Activated CD4-positive, alpha-beta memory T cell treated with anti-CD3 and anti-CD28 coated beads for 36 hours (primary cell): ENCODE data around the gene CFAP299. TPM values are rescaled to one million over a fixed set of nuclear protein-coding genes. Genes with fewer than 3 reads are reported as not detected.
A peak's percentile ranks its signal among the peaks of the same experiment; 100 is the strongest.
"Not testable (repeated sequence)": the region's sequence is repeated elsewhere in the genome, so short reads cannot be mapped to it uniquely, and the experiment has no call there.

Experiments used
- CTCF ChIA-PET: fragments of 350-600 bp; sonication (Branson Sonifier 250); formaldehyde crosslinking; loops from one replicate; lab custom pipeline; 2021; ENCODE audit warnings: antibody characterized with exemption, inconsistent platforms; lab: Charles Lee
- POLR2A ChIA-PET: fragments of 350-600 bp; sonication (Branson Sonifier 250); formaldehyde crosslinking; loops from one replicate; lab custom pipeline; 2021; ENCODE audit warnings: antibody characterized with exemption; lab: Charles Lee
- DNase-seq: peaks from one replicate; pipeline ENCODE4 v3.0.0-alpha.2; 2020
- H3K27ac Mint-ChIP-seq: one replicate; pipeline ENCODE4 v1.8.0; 2021; ENCODE audit warnings: mixed read lengths
- H3K27me3 Mint-ChIP-seq: one replicate; pipeline ENCODE4 v1.8.0; 2021; ENCODE audit warnings: mixed read lengths
- H3K36me3 Mint-ChIP-seq: one replicate; pipeline ENCODE4 v1.8.0; 2021; ENCODE audit warnings: mixed read lengths
- H3K4me1 Mint-ChIP-seq: one replicate; pipeline ENCODE4 v1.8.0; 2021; ENCODE audit warnings: low read depth, mixed read lengths
- H3K4me3 Mint-ChIP-seq: one replicate; pipeline ENCODE4 v1.8.0; 2021; ENCODE audit warnings: mild to moderate bottlenecking, mixed read lengths
- H3K9me3 Mint-ChIP-seq: one replicate; pipeline ENCODE4 v1.8.0; 2021; ENCODE audit warnings: mixed read lengths
- intact Hi-C: fragments of 100-400 bp; cut with micrococcal nuclease; formaldehyde crosslinking; loops from one replicate; pipeline ENCODE4 v1.15.1; 2023
- total RNA-seq, 2 experiments: library from RNA; stranded (reverse); gene quantifications; one replicate each; pipeline ENCODE4 v1.2.3, GENCODE V29; 2021

CFAP299 gene
- total RNA-seq, 2 experiments from 2014 or later = not detected

GRCh38 chr4:80793660-80794059 is 458.1 kb downstream of the CFAP299 start:
- POLR2A ChIA-PET, DNase-seq, H3K27ac Mint-ChIP-seq, CTCF ChIA-PET, H3K4me3 Mint-ChIP-seq, H3K4me1 Mint-ChIP-seq, H3K27me3 Mint-ChIP-seq, intact Hi-C loops, H3K36me3 Mint-ChIP-seq: not testable (repeated sequence)
- peaks cover 21% of the 10 kb centered on the region for H3K9me3 Mint-ChIP-seq

DNA sequence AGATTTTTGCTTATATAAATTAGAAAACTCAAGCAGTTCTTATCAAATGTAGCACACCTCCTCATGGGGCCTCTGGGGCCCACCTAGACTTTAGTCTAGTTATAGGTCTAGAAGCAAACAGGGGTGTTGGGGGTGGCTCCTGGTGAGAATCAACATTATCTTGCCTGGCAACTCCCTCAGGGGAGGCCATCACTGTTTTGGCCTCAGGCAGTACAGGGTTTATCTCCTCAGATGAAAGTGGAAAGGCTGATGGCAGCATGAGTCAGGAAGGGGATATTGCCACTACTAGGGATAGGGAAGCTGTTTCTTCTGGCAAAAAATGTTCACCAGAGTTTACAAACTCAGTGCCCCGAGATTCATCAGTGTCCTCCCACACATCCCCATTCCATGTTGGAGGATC is 462.6 kb downstream of the CFAP299 start:
- no peak overlapping the region for H3K4me3 Mint-ChIP-seq
- peaks cover 22% of the 10 kb centered on the region for H3K9me3 Mint-ChIP-seq
- peaks cover 6% of the 10 kb centered on the region for H3K4me1 Mint-ChIP-seq
- H3K27ac Mint-ChIP-seq = no peak overlapping the region
- no peaks in the 10 kb centered on the region for H3K27me3 Mint-ChIP-seq
- DNase-seq = peak; percentile 13
- CTCF ChIA-PET = interaction anchor here (1.7 kb wide), 1 partner anchor 432 kb away, joined by 3 read pairs; no protein-coding TSS in a partner anchor
- POLR2A ChIA-PET = interaction anchor here (1.0 kb wide), 1 partner anchor 9 kb away, joined by 3 read pairs; no protein-coding TSS in a partner anchor
- intact Hi-C loops = no loop called here
- H3K36me3 Mint-ChIP-seq = no peaks in the 10 kb centered on the region

DNA sequence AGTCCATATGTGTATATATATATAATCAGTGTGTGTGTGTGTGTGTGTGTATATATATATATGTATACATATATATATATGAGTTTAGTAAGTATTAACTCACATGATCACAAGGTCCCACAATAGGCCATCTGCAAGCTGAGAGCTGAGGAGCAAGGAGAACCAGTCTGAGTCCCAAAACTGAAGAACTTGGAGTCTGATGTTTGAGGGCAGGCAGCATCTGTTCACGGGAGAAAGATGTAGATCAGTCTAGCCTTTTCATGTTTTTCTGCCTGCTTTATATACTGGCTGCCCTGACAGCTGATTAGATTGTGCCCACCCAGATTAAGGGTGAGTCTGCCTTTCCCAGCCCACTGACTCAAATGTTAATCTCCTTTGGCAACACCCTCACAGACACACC is 465.2 kb downstream of the CFAP299 start:
- H3K4me1 Mint-ChIP-seq, intact Hi-C loops, H3K27ac Mint-ChIP-seq, CTCF ChIA-PET, DNase-seq, H3K27me3 Mint-ChIP-seq, POLR2A ChIA-PET, H3K4me3 Mint-ChIP-seq, H3K36me3 Mint-ChIP-seq: not testable (repeated sequence)
- H3K9me3 Mint-ChIP-seq = peaks cover 20% of the 10 kb centered on the region

DNA sequence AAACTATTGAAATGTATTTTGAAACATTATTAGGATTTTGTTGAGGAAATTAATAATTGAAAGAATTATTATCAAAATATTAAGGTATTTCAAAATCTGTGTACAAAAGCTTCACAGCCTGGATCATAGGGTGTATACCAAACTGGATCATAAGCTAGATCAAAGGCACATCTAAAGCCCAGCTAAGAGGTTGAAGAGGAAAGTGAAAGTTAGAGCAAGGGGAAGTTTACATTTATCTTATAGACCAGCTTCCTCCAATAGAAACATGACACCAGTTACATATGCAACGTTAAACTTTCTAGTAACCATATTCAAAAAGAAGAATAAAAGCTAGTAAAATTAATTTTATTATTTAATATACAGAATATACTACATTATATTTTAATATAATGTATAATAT is 467.8 kb downstream of the CFAP299 start:
- H3K4me3 Mint-ChIP-seq = no peak overlapping the region
- no peak overlapping the region for H3K27ac Mint-ChIP-seq
- intact Hi-C loops = no loop called here
- peaks cover 4% of the 10 kb centered on the region for H3K9me3 Mint-ChIP-seq
- no peaks in the 10 kb centered on the region for H3K36me3 Mint-ChIP-seq
- CTCF ChIA-PET = interaction anchor here (1.3 kb wide), 1 partner anchor 11 kb away, joined by 4 read pairs; no protein-coding TSS in a partner anchor
- peaks cover 6% of the 10 kb centered on the region for H3K4me1 Mint-ChIP-seq
- no peak for DNase-seq
- H3K27me3 Mint-ChIP-seq = no peaks in the 10 kb centered on the region
- POLR2A ChIA-PET = no interaction called here

DNA sequence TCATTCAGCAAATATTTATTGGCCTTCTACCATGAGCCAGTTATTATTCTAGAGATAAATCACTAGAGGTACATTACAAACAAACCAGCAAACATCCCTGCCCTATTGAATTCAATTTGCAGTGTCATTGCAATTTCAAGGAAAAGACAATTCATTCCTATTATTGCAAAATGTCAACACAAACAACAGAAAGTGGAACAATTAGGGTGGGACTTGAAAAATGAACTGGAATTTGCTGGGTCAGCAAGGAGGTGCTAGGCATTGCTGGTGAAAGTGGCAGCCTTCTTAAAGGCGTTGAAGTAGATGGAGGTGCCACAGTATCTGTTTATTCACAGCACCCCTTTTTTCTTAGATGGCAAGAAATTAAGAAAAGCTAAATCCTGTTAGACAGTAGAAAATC is 470.9 kb downstream of the CFAP299 start:
- no peaks in the 10 kb centered on the region for H3K36me3 Mint-ChIP-seq
- ChIA-PET CTCF (no interaction called here), POLR2A (no interaction called here)
- H3K9me3 Mint-ChIP-seq = no peaks in the 10 kb centered on the region
- intact Hi-C loops = no loop called here
- H3K27me3 Mint-ChIP-seq = no peaks in the 10 kb centered on the region
- no peak overlapping the region for H3K27ac Mint-ChIP-seq
- H3K4me3 Mint-ChIP-seq = no peak overlapping the region
- peaks cover 6% of the 10 kb centered on the region for H3K4me1 Mint-ChIP-seq
- no peak for DNase-seq

GRCh38 chr4:80809039-80809729 is 473.7 kb downstream of the CFAP299 start:
- Mint-ChIP-seq H3K27me3 (no peaks in the 10 kb centered on the region), H3K9me3 (no peaks in the 10 kb centered on the region), H3K4me3 (no peak overlapping the region), H3K27ac (no peak overlapping the region), H3K4me1 (no peaks in the 10 kb centered on the region), H3K36me3 (no peaks in the 10 kb centered on the region)
- intact Hi-C loops = no loop called here
- DNase-seq = no peak
- CTCF ChIA-PET = interaction anchor here (0.6 kb wide), 1 partner anchor 47 kb away, joined by 3 read pairs; no protein-coding TSS in a partner anchor
- POLR2A ChIA-PET = no interaction called here

GRCh38 chr4:80811406-80811805 is 475.9 kb downstream of the CFAP299 start:
- H3K27me3 Mint-ChIP-seq = no peaks in the 10 kb centered on the region
- no peak overlapping the region for H3K4me3 Mint-ChIP-seq
- DNase-seq = no peak
- no peaks in the 10 kb centered on the region for H3K9me3 Mint-ChIP-seq
- H3K27ac Mint-ChIP-seq = no peak overlapping the region
- ChIA-PET CTCF (no interaction called here), POLR2A (no interaction called here)
- no peaks in the 10 kb centered on the region for H3K36me3 Mint-ChIP-seq
- H3K4me1 Mint-ChIP-seq = no peaks in the 10 kb centered on the region
- intact Hi-C loops = no loop called here

- Mint-ChIP-seq H3K4me3 (no peak overlapping the region), H3K27me3 (no peaks in the 10 kb centered on the region), H3K9me3 (no peaks in the 10 kb centered on the region), H3K36me3 (no peaks in the 10 kb centered on the region), H3K27ac (no peak overlapping the region), H3K4me1 (no peaks in the 10 kb centered on the region)
- CTCF ChIA-PET = no interaction called here
- intact Hi-C loops = no loop called here
- POLR2A ChIA-PET = interaction anchor here (0.6 kb wide), 1 partner anchor 1497 kb away, joined by 4 read pairs; no protein-coding TSS in a partner anchor
- no peak for DNase-seq
Measured at GRCh38 chr4:80812145-80812544, 476.6 kb downstream of the CFAP299 start.

- H3K4me1 Mint-ChIP-seq = no peaks in the 10 kb centered on the region
- H3K36me3 Mint-ChIP-seq = no peaks in the 10 kb centered on the region
- intact Hi-C loops = no loop called here
- no peak overlapping the region for H3K27ac Mint-ChIP-seq
- no peaks in the 10 kb centered on the region for H3K27me3 Mint-ChIP-seq
- no peak overlapping the region for H3K4me3 Mint-ChIP-seq
- no peaks in the 10 kb centered on the region for H3K9me3 Mint-ChIP-seq
- POLR2A ChIA-PET = no interaction called here
- DNase-seq = no peak
- CTCF ChIA-PET = no interaction called here
Measured at GRCh38 chr4:80814266-80814665, 478.7 kb downstream of the CFAP299 start.

- ChIA-PET CTCF (interaction anchor here (0.7 kb wide), 1 partner anchor 132 kb away, joined by 3 read pairs; no protein-coding TSS in a partner anchor), POLR2A (no interaction called here)
- no peaks in the 10 kb centered on the region for H3K36me3 Mint-ChIP-seq
- no peak overlapping the region for H3K4me3 Mint-ChIP-seq
- H3K27ac Mint-ChIP-seq = no peak overlapping the region
- no peaks in the 10 kb centered on the region for H3K4me1 Mint-ChIP-seq
- no peaks in the 10 kb centered on the region for H3K9me3 Mint-ChIP-seq
- DNase-seq = no peak
- intact Hi-C loops = no loop called here
- no peaks in the 10 kb centered on the region for H3K27me3 Mint-ChIP-seq
Measured at GRCh38 chr4:80831383-80832361, 496.1 kb downstream of the CFAP299 start.

DNA sequence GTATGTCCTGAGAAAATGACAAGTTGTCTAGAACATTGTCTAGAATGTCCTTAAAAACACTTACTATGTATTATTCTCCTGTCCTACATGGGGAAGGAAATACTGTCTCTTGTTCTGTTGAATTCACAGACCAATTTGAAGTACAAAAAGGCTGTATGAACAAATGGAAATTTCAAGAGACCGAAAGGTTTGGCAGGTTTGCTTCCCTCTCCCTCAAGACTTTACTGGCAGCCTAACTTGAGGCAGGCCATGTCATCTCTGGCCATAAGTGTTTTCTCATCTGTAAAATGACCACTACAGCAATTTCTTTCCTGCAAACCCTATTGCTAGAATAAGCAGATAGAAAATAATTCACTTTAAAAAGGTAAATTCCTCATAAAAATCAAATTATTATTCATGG is 503.8 kb downstream of the CFAP299 start:
- DNase-seq = no peak
- ChIA-PET CTCF (no interaction called here), POLR2A (no interaction called here)
- peaks cover 8% of the 10 kb centered on the region for H3K9me3 Mint-ChIP-seq
- peaks cover 19% of the 10 kb centered on the region for H3K4me1 Mint-ChIP-seq
- intact Hi-C loops = no loop called here
- H3K27me3 Mint-ChIP-seq = no peaks in the 10 kb centered on the region
- no peak overlapping the region for H3K27ac Mint-ChIP-seq
- no peak overlapping the region for H3K4me3 Mint-ChIP-seq
- peaks cover 2% of the 10 kb centered on the region for H3K36me3 Mint-ChIP-seq

GRCh38 chr4:80839792-80840191 is 504.3 kb downstream of the CFAP299 start:
- Mint-ChIP-seq H3K27ac (no peak overlapping the region), H3K27me3 (no peaks in the 10 kb centered on the region), H3K9me3 (peaks cover 8% of the 10 kb centered on the region), H3K4me3 (no peak overlapping the region), H3K36me3 (peaks cover 2% of the 10 kb centered on the region), H3K4me1 (peaks cover 19% of the 10 kb centered on the region)
- intact Hi-C loops = no loop called here
- no peak for DNase-seq
- POLR2A ChIA-PET = no interaction called here
- CTCF ChIA-PET = no interaction called here
